Kidney capillary endothelial cell (primary cell): ENCODE data around the gene CRTC1.
A peak's percentile ranks its signal among the peaks of the same experiment; 100 is the strongest.
"Not testable (repeated sequence)": the region's sequence is repeated elsewhere in the genome, so short reads cannot be mapped to it uniquely, and the experiment has no call there.

ENCODE experiments used
- DNase-seq: peaks from one replicate; pipeline ENCODE4 v3.0.0-alpha.2; 2018; ENCODE audit warnings: low spot score

Gene CRTC1

DNA sequence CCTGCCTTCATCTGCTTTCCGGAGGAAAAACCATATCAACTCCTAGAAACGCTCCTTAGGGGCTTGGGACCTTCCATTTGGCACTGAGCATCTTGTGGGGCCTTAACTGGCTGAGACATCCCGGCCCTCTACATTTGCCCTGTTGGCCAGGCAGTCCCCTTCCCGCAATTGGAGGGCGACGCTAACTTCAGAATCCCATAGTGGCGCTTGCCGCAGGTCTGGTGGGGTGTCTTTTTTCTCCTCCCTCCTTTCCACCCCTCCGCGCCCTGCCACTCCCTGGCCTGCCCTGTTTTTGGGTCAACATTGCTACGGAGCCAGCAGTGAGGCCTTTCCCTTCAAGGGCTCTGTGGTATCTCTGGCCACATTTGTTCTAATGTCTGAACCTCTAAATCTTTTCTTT lies 13.6 kb upstream of the CRTC1 start:
- no peak for DNase-seq

DNA sequence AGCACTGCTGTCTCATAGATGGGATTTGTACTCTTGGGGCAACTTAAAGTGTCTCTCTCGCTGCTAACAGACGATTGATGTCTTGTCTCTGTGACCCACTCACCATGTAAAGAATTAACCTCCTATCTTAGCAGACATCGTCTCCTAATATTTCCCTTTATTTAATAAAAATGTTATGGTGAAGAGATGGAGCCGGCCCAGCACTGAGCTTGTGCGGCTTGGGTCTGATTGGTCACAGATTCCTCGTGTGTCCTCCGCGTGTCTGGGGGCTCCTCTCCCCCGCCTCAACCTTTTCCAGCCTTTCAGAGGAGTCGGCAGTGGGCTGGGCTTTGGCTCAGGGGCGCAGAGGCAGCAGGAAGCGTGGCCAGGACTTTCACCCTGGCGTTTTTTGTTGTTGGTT lies 13.2 kb upstream of the CRTC1 start:
- no peak for DNase-seq

DNA sequence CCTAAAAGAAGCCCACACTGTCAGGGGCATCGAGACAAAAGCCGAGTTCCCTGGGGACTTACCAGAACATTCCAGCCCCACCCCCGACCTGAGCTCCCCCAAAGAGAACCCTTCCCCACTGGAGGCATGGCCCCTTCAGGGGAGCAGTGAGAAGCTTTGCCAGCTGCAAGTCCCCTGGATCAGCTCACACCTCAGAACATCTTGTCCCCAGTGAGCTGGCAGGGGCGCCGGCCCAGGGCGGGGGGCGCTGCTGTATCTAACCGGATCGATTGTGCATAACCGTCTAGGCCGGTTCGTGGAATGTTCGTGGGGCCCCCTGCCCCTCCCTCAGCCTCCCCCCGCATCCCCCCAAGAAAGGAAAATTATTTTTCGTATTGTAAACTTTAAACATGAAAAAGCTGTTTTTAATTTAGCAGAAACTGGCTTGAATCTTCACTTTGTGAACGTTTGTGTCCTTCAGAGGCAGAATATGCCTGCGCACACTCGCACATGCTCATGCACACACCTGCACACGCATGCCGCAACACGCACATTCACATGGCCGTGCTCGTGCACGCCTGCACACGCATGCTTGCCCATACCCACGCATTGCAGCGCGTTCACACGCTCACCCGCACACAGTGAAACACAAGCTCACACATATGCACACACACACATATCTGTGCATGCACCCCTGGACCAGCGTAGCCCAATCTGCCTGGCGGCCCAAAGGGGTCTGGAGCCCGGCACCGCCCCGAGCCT lies 12.0 kb upstream of the CRTC1 start:
- DNase-seq, result no peak

DNA sequence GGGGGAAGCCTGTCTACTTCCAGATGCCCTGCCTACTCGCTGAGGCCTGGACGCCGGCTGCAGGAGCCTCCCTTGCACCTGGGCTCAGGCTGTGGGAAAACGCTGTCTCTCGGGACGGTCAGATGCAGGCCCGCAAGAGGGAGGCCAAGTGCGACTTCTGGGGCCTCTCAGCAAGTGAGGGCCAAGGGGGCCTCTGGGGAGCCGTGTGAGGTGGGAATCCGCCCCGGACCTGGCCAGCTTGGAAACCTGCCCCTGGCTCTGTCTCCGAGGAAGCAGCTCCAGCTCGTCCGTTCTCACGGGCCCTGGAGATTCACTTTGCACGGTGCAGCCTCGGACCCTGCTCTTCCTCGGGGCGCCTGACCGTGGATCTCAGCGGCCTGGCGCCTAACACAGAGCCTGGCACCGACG lies 11.4 kb upstream of the CRTC1 start:
- DNase-seq, result no peak

DNA sequence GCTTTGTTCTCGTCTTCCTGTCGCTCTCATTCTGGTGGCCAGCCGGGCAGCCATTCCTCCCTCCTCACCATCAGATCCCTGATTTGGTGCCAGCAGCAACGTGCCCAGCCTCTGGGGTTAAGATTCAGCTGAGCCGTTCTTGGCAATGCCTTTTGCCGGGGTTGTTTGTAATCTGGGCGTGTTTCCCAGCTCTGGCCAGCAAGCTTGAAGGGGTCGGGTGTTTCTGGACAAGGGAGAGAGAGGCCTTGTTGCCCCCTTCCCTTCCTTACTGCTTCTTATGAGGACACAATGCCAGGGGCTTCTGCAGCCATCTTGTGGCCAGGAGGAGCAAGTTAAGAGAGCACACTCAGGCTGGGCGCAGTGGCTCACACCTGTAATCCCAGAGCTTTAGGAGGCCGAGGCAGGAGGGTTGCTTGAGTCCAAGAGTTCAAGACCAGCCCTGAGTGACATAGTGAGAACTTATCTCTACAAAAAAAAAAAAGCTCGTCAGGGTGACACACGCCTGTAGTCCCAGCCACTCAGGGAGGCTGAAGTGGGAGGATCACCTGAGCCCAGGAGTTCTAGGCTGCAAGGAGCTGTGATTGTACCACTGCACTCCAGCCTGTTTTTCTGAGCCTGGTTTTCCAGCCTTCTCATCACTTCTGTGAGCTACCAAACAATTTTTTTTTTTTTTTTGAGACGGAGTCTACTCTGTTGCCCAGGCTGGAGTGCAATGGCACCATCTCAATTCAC lies 10.7 kb upstream of the CRTC1 start:
- no peak for DNase-seq

DNA sequence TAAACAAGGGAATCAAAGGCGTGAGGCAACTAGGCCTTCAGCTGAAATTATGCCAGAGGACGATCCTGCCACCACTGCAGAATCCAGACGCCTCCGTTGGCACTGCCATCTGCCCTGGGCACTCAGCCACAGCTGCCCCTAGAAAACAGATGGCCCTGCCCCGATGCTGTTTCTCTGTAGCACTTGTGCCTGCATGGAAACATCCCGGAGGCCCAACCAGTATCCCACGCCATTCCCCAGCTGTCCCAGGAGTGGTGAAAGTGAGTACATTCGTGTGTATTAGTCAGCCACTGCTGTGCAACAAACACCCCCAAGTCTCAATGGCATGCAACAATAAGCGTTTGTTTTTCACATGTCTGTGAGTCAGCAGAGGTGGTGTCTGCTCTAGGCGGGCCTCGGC lies 8.9 kb upstream of the CRTC1 start:
- DNase-seq, result no peak

DNA sequence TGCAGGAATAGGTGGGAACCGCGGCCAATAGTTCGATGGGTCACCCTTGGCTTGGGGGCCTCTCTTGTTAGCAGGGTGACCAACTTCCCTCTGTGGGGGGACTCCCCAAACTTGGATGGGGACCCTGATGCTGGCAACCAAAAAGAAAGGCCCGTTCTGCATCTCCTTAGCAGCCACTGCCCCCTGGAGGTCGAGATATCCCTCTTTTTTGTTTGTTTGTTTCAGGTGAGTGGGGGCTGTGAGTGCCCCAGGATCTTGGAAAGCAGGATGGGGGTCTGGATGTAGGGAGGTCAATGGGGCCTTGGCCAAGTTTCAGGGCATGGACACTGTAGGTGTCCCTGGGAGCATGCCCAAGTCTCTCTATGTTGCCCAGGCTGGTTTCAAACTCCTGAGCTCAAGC lies 7.7 kb upstream of the CRTC1 start:
- no peak for DNase-seq

DNA sequence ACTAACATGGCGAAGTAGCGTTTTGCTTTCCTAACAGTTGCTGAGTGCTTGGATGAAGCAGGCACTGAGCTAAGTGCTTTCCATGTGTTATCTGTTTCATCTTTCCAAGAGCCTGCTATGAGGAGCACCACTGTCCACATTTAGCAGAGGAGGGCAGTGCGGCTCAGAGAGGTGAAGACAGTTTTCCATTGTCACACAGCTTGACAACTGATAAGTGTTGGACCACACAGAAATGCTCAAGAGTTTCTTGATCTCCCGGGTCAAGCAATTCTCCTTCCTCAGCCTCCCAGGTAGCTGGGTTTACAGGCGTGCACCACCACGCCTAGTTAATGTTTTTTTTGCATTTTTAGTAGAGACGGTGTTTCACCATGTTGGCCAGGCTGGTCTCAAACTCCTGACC lies 6.8 kb upstream of the CRTC1 start:
- no peak for DNase-seq

DNA sequence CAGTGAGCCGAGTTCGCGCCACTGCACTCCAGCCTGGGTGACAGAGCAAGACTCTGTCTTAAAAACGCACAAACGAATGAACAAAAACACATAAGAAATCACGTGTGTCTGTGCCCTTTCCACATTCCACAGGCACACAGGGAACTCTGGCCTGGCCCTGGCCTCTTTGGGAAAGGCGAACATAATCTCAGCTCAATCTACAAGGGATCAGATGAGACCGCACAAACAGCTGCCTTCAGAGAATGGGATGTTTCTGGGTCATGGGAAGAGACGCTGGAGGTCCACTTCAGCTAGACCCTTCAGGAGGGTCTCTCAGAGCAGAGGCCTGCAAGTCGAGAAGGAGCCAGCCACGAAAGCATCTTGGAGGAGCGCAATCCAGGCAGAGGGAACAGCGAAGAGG lies 6.3 kb upstream of the CRTC1 start:
- DNase-seq, result no peak

DNA sequence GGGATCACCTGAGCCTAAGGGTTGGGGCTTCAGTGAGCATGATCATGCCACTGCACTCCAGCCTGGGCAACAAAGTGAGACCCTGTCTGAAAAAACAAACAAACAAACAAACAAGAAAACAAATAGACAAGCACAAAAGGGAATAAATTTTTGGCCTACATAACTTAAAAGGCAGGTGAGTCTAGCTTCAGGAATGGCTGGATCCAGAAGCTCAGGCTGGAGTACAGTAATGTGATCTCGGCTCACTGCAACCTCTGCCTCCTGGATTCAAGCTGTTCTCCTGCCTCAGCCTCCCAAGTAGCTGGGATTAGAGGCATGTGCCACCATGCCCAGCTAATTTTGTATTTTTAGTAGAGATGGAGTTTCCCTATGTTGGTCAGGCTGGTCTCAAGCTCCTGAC lies 3.3 kb upstream of the CRTC1 start:
- DNase-seq, result not testable (repeated sequence)

DNA sequence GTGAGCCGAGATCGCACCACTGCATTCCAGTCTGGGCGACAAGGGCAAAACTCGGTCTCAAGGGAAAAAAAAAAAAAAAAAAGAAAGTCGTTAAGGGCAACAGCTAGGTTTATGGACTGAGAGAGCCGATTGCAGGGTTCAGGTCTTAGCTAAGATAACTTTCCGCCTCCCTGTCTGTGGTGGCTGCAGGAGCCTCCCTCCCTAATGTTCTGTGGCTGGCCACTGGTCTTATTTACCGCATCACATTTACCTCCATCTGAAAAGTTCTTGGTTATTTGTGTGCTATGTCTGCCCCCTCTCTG lies 722 bp upstream of the CRTC1 start:
- DNase-seq, result no peak

DNA sequence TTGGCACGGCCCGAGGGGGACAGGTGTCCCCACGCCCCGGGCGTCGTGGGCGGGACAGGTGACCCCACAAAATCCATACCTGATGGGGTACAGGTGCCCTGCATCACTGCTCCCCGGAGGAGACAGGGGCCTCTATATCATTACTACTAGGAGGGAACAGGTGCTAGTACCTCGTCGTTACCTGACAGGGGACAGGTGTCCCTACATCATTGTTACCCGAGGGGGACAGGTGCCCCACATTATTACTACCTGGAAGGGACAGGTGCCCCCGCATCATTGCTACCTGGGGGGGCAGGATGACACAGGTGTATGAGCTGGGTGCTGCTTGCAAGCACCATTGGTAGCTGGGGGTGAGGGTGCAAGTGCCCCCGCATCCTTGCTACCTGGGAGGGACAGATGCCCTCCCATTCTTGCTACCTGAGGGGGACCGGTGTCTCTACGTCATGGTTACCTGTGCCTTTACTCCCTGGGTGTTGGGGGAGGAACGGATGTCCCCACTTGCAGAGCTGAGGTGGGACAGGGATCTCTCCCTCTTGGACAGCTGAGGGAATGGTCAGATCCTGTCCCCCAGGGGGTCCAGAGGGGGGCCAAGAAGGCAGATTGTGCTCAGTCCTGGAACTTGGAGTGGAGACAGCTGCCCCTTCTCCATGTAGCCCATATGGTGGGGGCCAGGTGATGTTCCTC lies 620 bp downstream of the CRTC1 start:
- no peak for DNase-seq

DNA sequence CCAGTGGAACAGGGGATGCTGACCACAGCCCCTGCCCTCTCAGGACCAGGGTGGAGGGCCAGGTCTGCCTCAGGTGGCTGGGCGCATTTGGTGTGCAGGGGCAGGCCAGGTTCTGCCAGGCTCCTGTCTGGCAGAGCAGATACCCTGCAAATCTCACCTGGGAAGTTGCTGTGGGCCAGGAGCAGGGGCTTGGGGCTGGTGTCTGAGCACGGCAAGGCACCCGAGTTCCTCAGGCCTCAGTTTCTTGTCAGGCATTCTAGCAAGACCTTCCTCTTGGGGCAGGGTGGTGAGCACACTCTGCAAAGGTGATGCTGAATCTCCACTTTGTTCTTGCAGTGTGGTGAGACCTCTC lies 1.1 kb downstream of the CRTC1 start:
- no peak for DNase-seq

DNA sequence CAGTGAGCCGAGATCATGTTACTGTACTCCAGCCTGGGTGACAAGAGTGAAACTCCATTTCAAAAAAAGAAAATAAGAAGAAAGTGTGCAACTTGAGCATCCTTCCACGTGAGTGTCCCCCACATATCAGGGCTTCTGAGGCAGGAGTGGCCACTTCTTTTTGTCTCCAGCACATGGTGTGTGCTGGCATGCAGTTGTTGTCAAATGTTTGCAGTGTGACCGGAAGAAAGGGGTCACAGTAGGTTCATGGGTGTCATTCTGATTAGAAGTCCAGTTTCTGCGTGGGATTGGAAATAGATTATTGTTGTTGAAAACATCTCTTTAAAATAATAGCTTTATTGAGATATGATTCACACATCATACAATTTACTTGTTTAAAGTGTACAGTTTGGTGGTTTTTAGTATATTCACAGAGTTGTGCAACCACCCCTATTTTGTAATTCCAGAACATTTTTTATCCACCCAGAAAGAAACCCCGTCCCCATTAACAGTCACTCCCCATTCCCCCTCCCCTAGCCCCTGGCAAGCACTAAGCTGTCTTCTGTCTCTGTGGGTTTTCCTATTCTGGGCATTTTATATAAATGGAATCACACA lies 2.2 kb downstream of the CRTC1 start:
- no peak for DNase-seq

DNA sequence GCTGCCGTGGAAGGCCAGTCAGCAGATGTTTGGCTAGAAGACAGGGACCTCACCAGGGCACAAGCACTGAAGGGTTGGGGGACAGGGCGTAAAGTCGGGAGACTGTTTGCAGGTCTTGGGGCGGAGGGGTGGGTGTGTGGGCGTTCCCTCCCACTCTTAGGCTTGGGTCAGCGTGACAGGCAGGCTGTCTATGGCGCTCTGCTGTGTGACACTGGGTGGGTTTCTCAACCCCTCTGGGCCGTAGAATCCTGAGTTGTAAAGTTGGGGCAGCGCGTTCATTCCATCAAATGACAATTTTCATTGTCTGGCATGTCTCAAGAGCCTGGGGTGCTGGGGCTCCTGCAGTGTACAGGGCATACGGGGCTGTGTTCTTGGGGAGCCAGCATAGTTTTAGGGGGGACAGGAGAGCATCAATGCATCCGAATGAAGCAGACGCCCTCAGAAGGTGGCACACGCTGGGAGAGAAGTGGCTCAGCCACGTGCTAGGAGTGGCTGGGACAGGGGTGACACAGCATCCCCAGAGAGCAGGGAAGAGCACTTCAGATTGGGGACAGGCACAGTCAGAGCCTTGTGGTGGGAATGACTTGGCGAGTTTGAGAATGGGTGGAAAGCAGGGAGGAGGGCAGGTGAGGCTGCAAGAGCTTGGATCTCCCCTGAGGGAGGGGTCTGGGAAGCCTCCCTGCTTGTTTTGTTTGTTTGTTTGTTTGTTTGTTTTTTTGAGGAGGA lies 4.4 kb downstream of the CRTC1 start:
- no peak for DNase-seq

DNA sequence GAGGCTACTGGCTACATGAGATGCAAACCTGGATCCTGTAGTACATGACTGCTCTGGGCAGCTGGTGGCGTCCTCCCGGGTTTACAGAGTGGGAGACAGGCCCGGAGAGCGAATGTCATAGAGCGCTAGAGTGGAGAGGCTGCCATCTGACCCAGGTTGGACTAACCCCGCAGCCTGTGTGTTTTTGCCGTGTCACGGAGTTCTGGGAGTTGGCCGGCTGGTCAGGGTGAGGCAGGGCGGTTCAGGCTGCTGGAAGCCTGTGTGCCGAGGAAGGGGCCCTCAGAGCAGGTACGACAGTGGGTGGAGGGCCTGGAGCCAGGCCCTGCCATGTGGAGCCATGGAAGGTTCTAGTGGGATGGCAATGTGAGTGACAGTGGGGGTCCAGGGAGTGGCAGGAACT lies 12.5 kb downstream of the CRTC1 start:
- DNase-seq, result no peak

DNA sequence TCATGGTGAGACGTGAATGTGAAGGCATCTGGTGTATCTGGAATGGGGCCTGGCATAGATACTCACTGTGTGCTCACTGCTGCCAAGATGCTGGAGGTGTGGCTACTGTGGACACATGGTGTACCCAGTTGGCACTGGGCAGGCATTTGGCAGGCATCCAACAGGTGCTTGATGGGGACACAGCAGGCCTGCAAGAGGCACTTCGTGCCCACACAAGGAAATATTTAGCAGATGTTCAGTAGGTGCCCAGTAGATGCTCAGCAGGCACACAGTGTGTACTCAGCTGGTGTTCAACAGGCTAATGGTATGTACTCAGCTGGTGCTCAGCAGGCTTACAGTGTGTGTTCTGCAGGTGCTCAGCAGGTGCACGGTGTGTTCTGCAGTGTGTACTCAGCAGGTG lies 14.2 kb downstream of the CRTC1 start:
- DNase-seq, result no peak

DNA sequence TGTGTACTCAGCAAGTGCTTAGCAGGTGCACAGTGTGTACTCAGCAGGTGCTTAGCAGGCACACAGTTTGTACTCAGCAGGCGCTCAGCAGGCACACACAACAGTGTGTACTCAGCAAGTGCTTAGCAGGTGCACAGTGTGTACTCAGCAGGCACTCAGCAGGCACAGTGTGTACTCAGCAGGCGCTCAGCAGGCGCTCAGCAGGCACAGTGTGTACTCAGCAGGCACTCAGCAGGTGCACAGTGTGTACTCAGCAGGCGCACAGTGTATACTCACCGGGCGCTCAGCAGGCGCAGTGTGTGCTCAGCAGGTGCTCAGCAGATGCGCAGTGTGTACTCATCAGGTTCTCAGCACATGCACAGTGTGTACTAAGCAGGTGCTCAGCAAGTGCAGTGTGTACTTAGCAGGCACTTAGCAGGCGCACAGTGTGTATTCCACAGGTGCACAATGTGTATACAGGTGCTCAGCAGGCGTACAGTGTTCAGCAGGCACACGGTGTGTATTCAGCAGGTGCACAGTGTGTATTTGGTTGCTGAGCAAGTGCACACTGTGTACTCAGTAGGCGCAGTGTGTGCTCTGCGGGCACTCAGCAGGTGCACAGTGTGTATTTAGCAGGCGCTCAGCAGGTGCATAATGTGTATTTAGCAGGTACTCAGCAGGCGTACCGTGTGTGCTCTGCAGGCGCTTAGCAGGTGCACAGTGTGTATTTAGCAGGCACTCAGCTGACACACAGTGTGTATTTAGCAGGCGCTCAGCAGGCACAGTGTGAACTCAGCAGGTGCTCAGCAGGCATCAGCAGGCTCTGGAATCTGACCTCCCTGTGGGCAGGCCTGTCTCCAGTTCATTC lies 15.1 kb downstream of the CRTC1 start:
- DNase-seq, result no peak

DNA sequence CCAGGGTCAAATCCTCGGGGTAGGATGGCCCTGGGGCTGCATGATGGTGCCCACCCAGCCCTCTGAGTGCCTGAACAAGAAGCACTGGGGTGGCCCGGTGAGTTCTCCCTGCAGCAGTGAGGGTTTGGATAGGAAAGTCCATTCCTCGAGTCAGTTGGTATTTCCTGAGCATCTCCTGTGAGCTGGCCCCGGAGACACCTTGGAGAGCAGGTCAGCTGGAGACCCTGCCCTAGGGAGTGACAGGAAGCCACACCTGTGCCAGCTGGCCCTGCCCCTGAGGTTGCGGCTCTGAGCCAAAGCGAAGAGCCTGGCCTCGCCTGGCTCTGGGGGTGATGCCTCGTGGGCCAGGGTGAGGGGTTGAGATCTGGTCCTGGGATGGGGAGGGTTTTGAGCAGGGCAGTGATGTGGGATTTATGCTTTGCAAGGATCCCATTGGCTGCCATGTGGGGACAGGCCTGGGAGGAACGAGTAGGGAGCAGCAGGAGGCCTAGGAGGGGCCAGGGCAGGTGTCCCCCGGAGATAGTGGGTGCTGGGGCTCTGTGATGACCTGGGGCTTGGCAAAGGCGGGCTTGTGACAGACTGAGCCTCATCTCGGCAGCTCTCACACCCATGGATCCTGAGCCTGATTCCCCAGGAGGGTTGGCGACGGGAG lies 16.0 kb downstream of the CRTC1 start:
- no peak for DNase-seq

DNA sequence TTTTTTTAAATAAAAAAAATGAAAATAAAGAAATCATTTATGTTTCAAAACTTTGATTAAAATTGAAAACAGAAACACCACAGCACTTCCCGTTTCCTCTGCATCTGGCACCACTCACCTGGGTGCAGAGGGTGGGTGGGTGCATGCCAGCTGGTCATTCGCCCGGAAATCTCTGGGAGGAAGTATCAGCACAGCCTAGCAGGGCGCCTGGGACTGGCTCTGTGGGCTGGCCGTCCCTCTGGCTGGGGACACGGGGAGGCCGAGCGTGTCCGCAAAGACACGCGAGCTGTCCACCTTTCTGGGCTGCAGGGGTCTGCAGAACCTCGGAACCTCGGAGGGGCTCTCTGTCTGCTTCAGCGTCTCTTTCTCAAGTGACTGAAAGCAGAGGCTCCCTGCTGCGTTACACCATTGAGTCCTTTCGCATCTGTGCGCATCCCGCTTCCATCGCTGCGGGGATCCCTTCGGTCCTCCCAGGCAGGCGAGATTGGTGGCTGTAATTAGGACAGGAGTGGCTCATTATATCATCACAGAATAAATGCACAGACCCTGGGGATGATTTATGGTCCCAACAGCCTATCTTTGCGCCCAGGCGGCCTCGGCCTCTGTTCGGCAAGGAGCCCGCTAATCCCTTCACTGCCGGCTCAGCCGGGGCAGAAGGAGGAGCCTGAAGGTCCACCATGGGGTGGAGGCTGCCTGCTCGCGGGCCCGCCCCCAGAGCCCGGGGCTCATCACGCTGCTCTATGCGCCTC lies 17.2 kb downstream of the CRTC1 start:
- DNase-seq, result peak; percentile 33
